H1 (cell line): ENCODE results near the gene FHL2. TPM values are rescaled to one million over a fixed set of nuclear protein-coding genes. Genes with fewer than 3 reads are reported as not detected.

Experiments used
- BACH1 ChIP-seq: IDR thresholded peaks from 2 replicates; pipeline ENCODE4 v1.6.1; 2012; ENCODE audit warnings: low read length, improper control_type of control experiment
- CHD7 ChIP-seq: fragments of 300-600 bp; sonication (generic); IDR thresholded peaks from 2 replicates; pipeline ENCODE4 v1.7.1; 2012; ENCODE audit warnings: low read length, moderate library complexity, mild to moderate bottlenecking, inconsistent platforms; ENCODE audit not compliant: insufficient replicate concordance
- GABPA ChIP-seq: IDR thresholded peaks from 2 replicates; pipeline ENCODE4 v1.6.1; 2011; ENCODE audit warnings: mild to moderate bottlenecking, low read length, moderate library complexity, borderline replicate concordance; ENCODE audit not compliant: insufficient read depth
- NRF1 ChIP-seq: IDR thresholded peaks from 2 replicates; pipeline ENCODE4 v1.6.1; 2011; ENCODE audit warnings: mild to moderate bottlenecking, low read depth, low read length, improper control_type of control experiment
- POLR2A ChIP-seq, 2 experiments: IDR thresholded peaks; 1 replicate in 1 of 2; 2 replicates in 1 of 2; pipeline ENCODE4 v1.6.1; 2011; ENCODE audit warnings: low read depth in 2 of 2, low read length in 2 of 2, mild to moderate bottlenecking in 2 of 2; ENCODE audit errors: control extremely low read depth in 1 of 2
- RBBP5 ChIP-seq: IDR thresholded peaks from 2 replicates; pipeline ENCODE4 v1.7.1; 2012; ENCODE audit warnings: low read depth, mild to moderate bottlenecking, inconsistent platforms, low read length, moderate library complexity, borderline replicate concordance
- SIN3A ChIP-seq, 2 experiments: IDR thresholded peaks in 1 of 2; conservative IDR thresholded peaks in 1 of 2; 2 replicates each; pipeline ENCODE4 v1.6.1; 2011 to 2012; ENCODE audit warnings: low read length in 2 of 2, improper control_type of control experiment in 1 of 2, low read depth in 1 of 2, mild to moderate bottlenecking in 1 of 2
- SP1 ChIP-seq: IDR thresholded peaks from 2 replicates; pipeline ENCODE4 v1.6.1; 2011; ENCODE audit warnings: low read depth, low read length
- TAF7 ChIP-seq: optimal IDR thresholded peaks from 2 replicates; pipeline ENCODE3; 2011; ENCODE audit warnings: low read depth, mild to moderate bottlenecking, inconsistent platforms, low read length, moderate library complexity, borderline replicate concordance
- YY1 ChIP-seq: IDR thresholded peaks from 2 replicates; pipeline ENCODE4 v1.6.1; 2011; ENCODE audit warnings: low read depth, mild to moderate bottlenecking, low read length
- polyA plus RNA-seq, 7 experiments: library from polyadenylated mRNA; depleted of rRNA in 3 of 7; stranded (reverse) in 5 of 7; unstranded in 2 of 7; fragments of >200 nt in 5 of 7; fragments of 200-250 nt in 2 of 7; gene quantifications; 1 replicate in 5 of 7; 2 replicates in 1 of 7; 4 replicates in 1 of 7; pipeline versions ENCODE4 v1.2.1 to v1.2.3, GENCODE V29; 2011 to 2013; ENCODE audit warnings: missing spikeins in 2 of 7, mixed read lengths in 2 of 7
- total RNA-seq: library from RNA; stranded (reverse); fragmentation: NEBNext Ultra II Directional; extraction: Animal tissue kit (Norgen Biotek cat#: 25700); gene quantifications from 2 replicates; pipeline ENCODE4 v1.2.1, GENCODE V29; 2021

Gene FHL2
- total and polyA plus RNA-seq, 2 of the 8 experiments (the other 6 are each of a cell fraction or from before 2014, with no cell fraction given), result 33.2 to 64.3 TPM

GRCh38 chr2:105337122-105338019, 61.5 kb downstream of the FHL2 start, which contains the start of gene C2orf49 (continued):
- TF ChIP-seq CHD7, result no peak
- TF ChIP-seq RBBP5, result peak; percentile 89; the same call in 1 of the 2 replicates
- TF ChIP-seq NRF1, result no peak
- TF ChIP-seq TAF7, result no peak
- TF ChIP-seq YY1, result peak; percentile 77
- no peak for TF ChIP-seq SP1
- TF ChIP-seq GABPA, result peak; percentile 83; the same call in 1 of the 2 replicates
- peak; percentile 73 to 93 for TF ChIP-seq POLR2A (IDR thresholded peaks at IDR 0.05; ENCODE audit: control extremely low read depth in 1 of 2, low read depth in 2 of 2, low read length in 2 of 2)
- TF ChIP-seq SIN3A (conservative IDR thresholded peaks at IDR 0.05 in 1 of 2, IDR thresholded peaks at IDR 0.05 in 1 of 2; ENCODE audit: low read depth in 1 of 2, low read length in 2 of 2), result peak; percentile 21 to 75; a peak in 1 of 4 replicates
- no peak for TF ChIP-seq BACH1
